Measurements from ENCODE around the gene OOSP3.
"Not testable (repeated sequence)": the region's sequence is repeated elsewhere in the genome, so short reads cannot be mapped to it uniquely, and the experiment has no call there.

Gene OOSP3

DNA sequence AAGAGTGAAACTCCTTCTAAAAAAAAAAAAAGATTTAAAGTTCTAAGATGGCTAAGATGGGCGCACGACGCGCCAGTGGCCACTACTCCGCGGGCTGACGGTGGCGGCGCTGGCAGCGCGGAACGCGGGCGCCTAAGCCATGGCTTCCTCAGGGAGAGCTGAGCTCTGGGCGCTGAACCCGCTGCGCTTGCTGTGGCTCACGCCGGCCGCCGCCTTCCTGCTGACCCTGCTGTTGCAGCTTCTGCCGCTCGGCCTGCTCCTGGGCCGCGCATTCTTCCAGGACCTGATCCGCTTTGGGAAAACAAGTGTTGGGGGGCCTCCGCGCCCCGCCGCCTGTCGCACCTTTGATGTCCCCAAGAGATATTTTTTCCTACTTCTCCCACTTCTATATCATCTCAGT, 19.5 kb downstream of the OOSP3 start:
- no peak for DNase-seq (ENCODE audit: extremely low read depth, insufficient read length)
- no peak overlapping the region for H3K4me3 ChIP-seq (replicated peaks; ENCODE audit: low read depth, low read length)
- H3K27me3 ChIP-seq (replicated peaks; ENCODE audit: control insufficient read depth, insufficient read depth, low read length), result no peaks in the 10 kb centered on the region
- H3K36me3 ChIP-seq (ENCODE audit: control insufficient read depth, insufficient read depth, low read length), result no peaks in the 10 kb centered on the region
- TF ChIP-seq, protein P1, sequence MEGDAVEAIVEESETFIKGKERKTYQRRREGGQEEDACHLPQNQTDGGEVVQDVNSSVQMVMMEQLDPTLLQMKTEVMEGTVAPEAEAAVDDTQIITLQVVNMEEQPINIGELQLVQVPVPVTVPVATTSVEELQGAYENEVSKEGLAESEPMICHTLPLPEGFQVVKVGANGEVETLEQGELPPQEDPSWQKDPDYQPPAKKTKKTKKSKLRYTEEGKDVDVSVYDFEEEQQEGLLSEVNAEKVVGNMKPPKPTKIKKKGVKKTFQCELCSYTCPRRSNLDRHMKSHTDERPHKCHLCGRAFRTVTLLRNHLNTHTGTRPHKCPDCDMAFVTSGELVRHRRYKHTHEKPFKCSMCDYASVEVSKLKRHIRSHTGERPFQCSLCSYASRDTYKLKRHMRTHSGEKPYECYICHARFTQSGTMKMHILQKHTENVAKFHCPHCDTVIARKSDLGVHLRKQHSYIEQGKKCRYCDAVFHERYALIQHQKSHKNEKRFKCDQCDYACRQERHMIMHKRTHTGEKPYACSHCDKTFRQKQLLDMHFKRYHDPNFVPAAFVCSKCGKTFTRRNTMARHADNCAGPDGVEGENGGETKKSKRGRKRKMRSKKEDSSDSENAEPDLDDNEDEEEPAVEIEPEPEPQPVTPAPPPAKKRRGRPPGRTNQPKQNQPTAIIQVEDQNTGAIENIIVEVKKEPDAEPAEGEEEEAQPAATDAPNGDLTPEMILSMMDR (IDR thresholded peaks at IDR 0.05; ENCODE audit: insufficient read depth, low read length, poor library complexity, severe bottlenecking), result no peak

DNA sequence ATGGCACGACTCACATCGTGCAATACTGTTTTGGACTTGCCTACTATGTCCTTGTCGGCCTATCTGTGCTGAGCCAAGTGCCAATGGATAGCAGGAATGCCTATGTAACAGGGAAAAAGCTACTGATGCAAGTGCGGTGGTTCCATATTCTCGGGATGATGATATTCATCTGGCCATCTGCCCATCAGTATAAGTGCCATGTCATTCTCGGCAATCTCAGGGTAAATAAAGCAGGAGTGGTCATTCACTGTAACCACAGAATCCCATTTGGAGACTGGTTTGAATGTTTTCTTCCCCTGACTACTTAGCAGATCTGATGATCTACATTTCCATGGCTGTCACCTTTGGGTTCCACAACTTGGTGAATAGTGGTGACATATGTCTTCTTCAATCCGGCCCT, 20.1 kb downstream of the OOSP3 start:
- Histone ChIP-seq H3K36me3 (ENCODE audit: control insufficient read depth, insufficient read depth, low read length) (no peaks in the 10 kb centered on the region), H3K4me3 (replicated peaks; ENCODE audit: low read depth, low read length) (no peak overlapping the region), H3K27me3 (replicated peaks; ENCODE audit: control insufficient read depth, insufficient read depth, low read length) (no peaks in the 10 kb centered on the region)
- TF ChIP-seq, protein P1 (IDR thresholded peaks at IDR 0.05; ENCODE audit: insufficient read depth, low read length, poor library complexity, severe bottlenecking), result no peak
- DNase-seq (ENCODE audit: extremely low read depth, insufficient read length), result no peak

DNA sequence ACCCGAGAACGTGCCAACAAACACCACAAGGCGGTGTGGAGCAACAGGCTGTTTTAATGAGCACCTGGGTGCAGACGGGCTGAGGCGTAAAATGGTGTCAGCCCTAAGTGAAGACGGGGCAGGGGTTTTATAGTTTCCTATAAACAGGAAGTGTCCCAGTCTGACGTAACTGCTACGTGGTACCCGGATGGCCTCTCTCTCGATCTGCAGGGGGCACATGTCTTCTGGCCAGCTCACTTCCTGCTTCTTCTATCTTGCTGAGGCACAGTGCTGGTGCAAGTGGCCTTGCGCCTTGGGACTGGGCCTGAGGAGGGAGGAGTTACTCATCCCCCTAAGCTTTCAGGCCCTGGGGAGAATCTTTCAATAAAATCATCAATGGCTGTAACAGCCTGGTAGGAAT, 20.9 kb downstream of the OOSP3 start:
- TF ChIP-seq, protein P1 (IDR thresholded peaks at IDR 0.05; ENCODE audit: insufficient read depth, low read length, poor library complexity, severe bottlenecking), result no peak
- H3K36me3 ChIP-seq (ENCODE audit: control insufficient read depth, insufficient read depth, low read length), result no peaks in the 10 kb centered on the region
- H3K27me3 ChIP-seq (replicated peaks; ENCODE audit: control insufficient read depth, insufficient read depth, low read length), result no peaks in the 10 kb centered on the region
- no peak for DNase-seq (ENCODE audit: extremely low read depth, insufficient read length)
- H3K4me3 ChIP-seq (replicated peaks; ENCODE audit: low read depth, low read length), result no peak overlapping the region

DNA sequence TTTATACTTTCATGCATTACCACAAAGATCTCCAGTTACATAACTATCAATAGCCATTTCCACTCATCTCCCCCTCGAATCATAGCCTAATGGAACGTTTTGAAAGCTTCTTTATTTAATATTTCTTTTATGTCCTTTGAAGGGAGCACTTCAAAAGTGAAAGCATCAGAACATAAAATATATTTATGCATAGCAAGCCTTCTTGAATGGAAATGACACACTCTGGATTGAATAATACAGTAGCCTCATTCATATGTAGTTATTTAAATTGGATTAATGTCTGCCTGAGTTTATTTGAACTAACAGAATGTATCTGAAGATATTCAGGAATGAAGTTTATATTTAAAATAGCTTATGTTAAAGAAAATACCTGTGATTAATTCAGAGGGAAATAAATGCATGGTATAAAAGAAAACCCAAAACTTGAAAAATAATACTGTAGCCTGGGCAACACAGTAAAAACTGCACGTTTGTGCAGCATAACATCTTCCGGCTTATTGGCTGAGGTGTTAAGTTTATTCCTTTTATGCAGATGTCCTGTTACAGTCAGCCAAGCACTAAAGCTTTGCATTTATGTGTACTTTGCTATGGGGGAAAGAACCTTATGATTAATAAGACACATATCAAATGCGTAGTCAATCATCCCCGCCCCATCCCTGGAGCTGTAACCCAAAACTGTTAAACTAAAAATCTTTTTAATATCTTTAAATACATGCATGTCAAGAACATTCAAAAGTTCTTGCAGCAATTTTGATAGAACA, 22.0 kb downstream of the OOSP3 start:
- TF ChIP-seq, protein P1 (IDR thresholded peaks at IDR 0.05; ENCODE audit: insufficient read depth, low read length, poor library complexity, severe bottlenecking), result no peak
- H3K36me3 ChIP-seq (ENCODE audit: control insufficient read depth, insufficient read depth, low read length), result no peaks in the 10 kb centered on the region

DNA sequence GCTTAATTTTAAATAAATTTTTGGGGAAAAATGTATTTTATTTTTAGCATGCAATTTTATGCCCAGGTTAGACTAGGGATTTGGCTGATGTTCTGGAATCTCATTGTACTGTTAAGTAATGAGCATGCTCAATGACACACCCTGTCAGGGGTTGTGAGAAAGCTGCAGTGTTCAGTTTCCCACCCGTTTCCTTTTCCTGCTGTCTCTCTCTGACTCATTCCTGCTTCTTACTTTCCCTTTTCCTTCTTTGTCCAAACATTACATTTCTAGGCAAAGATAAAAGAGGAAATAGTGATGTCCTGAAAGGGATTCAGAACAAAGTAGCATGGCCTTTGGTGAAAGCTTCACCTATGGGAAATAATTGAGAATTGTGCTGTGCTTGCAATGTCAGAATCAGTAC, 22.7 kb downstream of the OOSP3 start:
- Histone ChIP-seq H3K4me3 (replicated peaks; ENCODE audit: low read depth, low read length) (no peak overlapping the region), H3K36me3 (ENCODE audit: control insufficient read depth, insufficient read depth, low read length) (no peaks in the 10 kb centered on the region), H3K27me3 (replicated peaks; ENCODE audit: control insufficient read depth, insufficient read depth, low read length) (no peaks in the 10 kb centered on the region)
- no peak for DNase-seq (ENCODE audit: extremely low read depth, insufficient read length)
- TF ChIP-seq, protein P1 (IDR thresholded peaks at IDR 0.05; ENCODE audit: insufficient read depth, low read length, poor library complexity, severe bottlenecking), result no peak

More for the DNA sequence above, 22.0 kb downstream of the OOSP3 start:
- no peak for DNase-seq (ENCODE audit: extremely low read depth, insufficient read length)
- Histone ChIP-seq H3K4me3 (replicated peaks; ENCODE audit: low read depth, low read length) (no peak overlapping the region), H3K27me3 (replicated peaks; ENCODE audit: control insufficient read depth, insufficient read depth, low read length) (no peaks in the 10 kb centered on the region)

DNA sequence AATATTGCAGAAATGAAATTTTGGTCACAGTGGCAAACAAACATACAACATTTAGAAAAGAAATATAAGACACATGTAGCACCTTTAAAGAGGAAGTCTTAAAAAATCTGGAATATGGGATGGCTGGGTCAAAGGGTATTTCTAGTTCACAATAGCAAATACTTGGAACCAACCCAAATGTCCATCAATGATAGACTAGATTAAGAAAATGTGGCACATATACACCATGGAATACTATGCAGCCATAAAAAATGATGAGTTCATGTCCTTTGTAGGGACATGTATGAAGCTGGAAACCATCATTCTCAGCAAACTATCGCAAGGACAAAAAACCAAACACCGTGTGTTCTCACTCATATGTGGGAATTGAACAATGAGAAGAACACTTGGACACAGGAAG, 25.0 kb downstream of the OOSP3 start:
- not testable (repeated sequence) for H3K36me3 ChIP-seq (ENCODE audit: control insufficient read depth, insufficient read depth, low read length); H3K4me3 ChIP-seq (replicated peaks; ENCODE audit: low read depth, low read length); DNase-seq (ENCODE audit: extremely low read depth, insufficient read length); H3K27me3 ChIP-seq (replicated peaks; ENCODE audit: control insufficient read depth, insufficient read depth, low read length)
